ENCODE results near the gene DNAH1. TPM values are rescaled to one million over a fixed set of nuclear protein-coding genes. Genes with fewer than 3 reads are reported as not detected.

Gene DNAH1
- total RNA-seq, 1 donor from 2014 or later: 7.3 TPM

GRCh38 chr3:52420388-52420787 is 104.3 kb downstream of the DNAH1 start:
- TF ChIP-seq CTCF (conservative IDR thresholded peaks at IDR 0.05): no peak
- no peak overlapping the region for H3K27ac Mint-ChIP-seq
- H3K27me3 Mint-ChIP-seq: no peaks in the 10 kb centered on the region
- no peak overlapping the region for H3K4me3 Mint-ChIP-seq
- no peaks in the 10 kb centered on the region for H3K36me3 Mint-ChIP-seq
- DNase-seq (ENCODE audit: extremely low spot score, unreplicated experiment): no peak
- peaks cover 15% of the 10 kb centered on the region for H3K4me1 Mint-ChIP-seq (ENCODE audit: unreplicated experiment)
- no peaks in the 10 kb centered on the region for H3K9me3 Mint-ChIP-seq

GRCh38 chr3:52422669-52423068 is 106.5 kb downstream of the DNAH1 start:
- Mint-ChIP-seq H3K9me3 (no peaks in the 10 kb centered on the region), H3K27me3 (no peaks in the 10 kb centered on the region), H3K4me1 (ENCODE audit: unreplicated experiment) (peaks cover 15% of the 10 kb centered on the region), H3K36me3 (no peaks in the 10 kb centered on the region), H3K4me3 (no peak overlapping the region), H3K27ac (no peak overlapping the region)
- no peak for TF ChIP-seq CTCF (conservative IDR thresholded peaks at IDR 0.05)
- DNase-seq (ENCODE audit: extremely low spot score, unreplicated experiment): no peak

GRCh38 chr3:52423173-52423572 is 107.1 kb downstream of the DNAH1 start:
- H3K4me3 Mint-ChIP-seq: no peak overlapping the region
- H3K4me1 Mint-ChIP-seq (ENCODE audit: unreplicated experiment): peaks cover 15% of the 10 kb centered on the region
- no peak for TF ChIP-seq CTCF (conservative IDR thresholded peaks at IDR 0.05)
- H3K27ac Mint-ChIP-seq: no peak overlapping the region
- H3K36me3 Mint-ChIP-seq: no peaks in the 10 kb centered on the region
- H3K27me3 Mint-ChIP-seq: no peaks in the 10 kb centered on the region
- DNase-seq (ENCODE audit: extremely low spot score, unreplicated experiment): no peak
- H3K9me3 Mint-ChIP-seq: no peaks in the 10 kb centered on the region

GRCh38 chr3:52428151-52429005 is 112.3 kb downstream of the DNAH1 start:
- no peaks in the 10 kb centered on the region for H3K9me3 Mint-ChIP-seq
- H3K27ac Mint-ChIP-seq: peak overlapping the region; percentile 71
- H3K4me3 Mint-ChIP-seq: no peak overlapping the region
- peak; percentile 88 for TF ChIP-seq CTCF (conservative IDR thresholded peaks at IDR 0.05)
- H3K4me1 Mint-ChIP-seq (ENCODE audit: unreplicated experiment): peaks cover 20% of the 10 kb centered on the region
- no peak for DNase-seq (ENCODE audit: extremely low spot score, unreplicated experiment)
- no peaks in the 10 kb centered on the region for H3K36me3 Mint-ChIP-seq
- H3K27me3 Mint-ChIP-seq: peaks cover 3% of the 10 kb centered on the region

GRCh38 chr3:52429031-52429430 is 112.9 kb downstream of the DNAH1 start:
- no peak for DNase-seq (ENCODE audit: extremely low spot score, unreplicated experiment)
- Mint-ChIP-seq H3K4me1 (ENCODE audit: unreplicated experiment) (peaks cover 25% of the 10 kb centered on the region), H3K27ac (no peak overlapping the region)

More at GRCh38 chr3:52429031-52429430, 112.9 kb downstream of the DNAH1 start:
- H3K9me3 Mint-ChIP-seq: no peaks in the 10 kb centered on the region
- no peaks in the 10 kb centered on the region for H3K36me3 Mint-ChIP-seq
- peaks cover 3% of the 10 kb centered on the region for H3K27me3 Mint-ChIP-seq
- no peak for TF ChIP-seq CTCF (conservative IDR thresholded peaks at IDR 0.05)
- H3K4me3 Mint-ChIP-seq: no peak overlapping the region

Data from type B pancreatic cell (in vitro differentiated cells).